Adrenal gland (tissue), 12 donors: ENCODE data around the gene CHTF8. TPM values are rescaled to one million over a fixed set of nuclear protein-coding genes. Genes with fewer than 3 reads are reported as not detected.

Experiments
- DNase-seq, 7 donors: peaks; one replicate each; pipeline ENCODE4 v3.0.0-alpha.2; 2019 to 2020
- H3K27ac ChIP-seq, 5 donors: fragments of 200-600 bp; sonication (generic) in 4 of 5; 1 replicate in 3 of 5; 2 replicates in 2 of 5; pipeline versions ENCODE4 v1.5.1 to v1.8.0; 2016 to 2020; ENCODE audit warnings: mild to moderate bottlenecking in 1 of 5
- H3K27me3 ChIP-seq: fragments of 200-600 bp; 2 replicates; pipeline ENCODE4 v1.8.0; 2021
- H3K36me3 ChIP-seq, 2 donors: fragments of 200-600 bp; replicated peaks in 1 of 2; 1 replicate in 1 of 2; 2 replicates in 1 of 2; pipeline versions ENCODE4 v1.5.1 to v1.8.0; 2018 to 2022
- H3K4me1 ChIP-seq, 2 donors: fragments of 200-600 bp; replicated peaks in 1 of 2; 1 replicate in 1 of 2; 2 replicates in 1 of 2; pipeline versions ENCODE4 v1.5.1 to v1.8.0; 2018 to 2021
- H3K4me3 ChIP-seq, 4 donors: fragments of 200-600 bp; sonication (generic) in 3 of 4; one replicate each; pipeline ENCODE4 v1.5.1; 2016 to 2018
- H3K9me3 ChIP-seq, 3 donors: fragments of 200-600 bp; sonication (generic) in 1 of 3; replicated peaks in 1 of 3; 1 replicate in 2 of 3; 2 replicates in 1 of 3; pipeline versions ENCODE4 v1.5.1 to v1.8.0; 2016 to 2021
- CTCF ChIP-seq, 6 experiments: fragments of 450-650 bp in 4 of 6; fragments of 200-600 bp in 2 of 6; sonication (generic) in 1 of 6; IDR thresholded peaks; 1 replicate in 5 of 6; 2 replicates in 1 of 6; pipeline versions ENCODE4 v1.5.1 to v1.8.0; 2016 to 2021; ENCODE audit warnings: antibody characterized with exemption in 6 of 6, mild to moderate bottlenecking in 2 of 6, moderate library complexity in 1 of 6
- POLR2A ChIP-seq, 2 donors: fragments of 450-650 bp; IDR thresholded peaks; one replicate each; pipeline ENCODE4 v1.6.1; 2017; ENCODE audit warnings: antibody characterized with exemption in 2 of 2, mild to moderate bottlenecking in 2 of 2, moderate library complexity in 1 of 2
- WGBS, 4 donors: extraction: QIAGEN DNeasy Blood & Tissue Kit in 2 of 4; methylation state at CpG; one replicate each; pipeline versions ENCODE4 v1.1.5 to v1.1.7; 2013 to 2017; 5-methylcytosine and 5-hydroxymethylcytosine counted together
- intact Hi-C, 2 donors: fragments of 100-400 bp; cut with DNase I; formaldehyde crosslinking; loops; one replicate each; pipeline versions ENCODE4 v1.14.1 to v1.15.0; 2022 to 2023
- polyA plus RNA-seq, 3 donors: library from polyadenylated mRNA; stranded (reverse); fragments of 200-250 nt in 2 of 3; fragments of 350-450 nt in 1 of 3; fragmentation: Illumina TruSeq in 1 of 3; extraction: RNeasy Lipid Tissue Mini Kit (QIAGEN cat#74804) in 1 of 3; gene quantifications; one replicate each; pipeline ENCODE4 v1.2.3, GENCODE V29; 2013 to 2014
- total RNA-seq, 9 donors: library from RNA; depleted of rRNA in 4 of 9; stranded (reverse); fragments of >200 nt in 4 of 9; fragments of 120-200 nt in 1 of 9; fragmentation: NEBNext Ultra II Directional in 1 of 9; extraction: Animal tissue kit (Norgen Biotek cat#: 25700) in 1 of 9; gene quantifications; one replicate each; pipeline versions ENCODE4 v1.1.0 to v1.2.4, GENCODE V29; 2013 to 2023
- donor health status: healthy with polysubstance abuse.
- donor health status: Bipolar disorder and iron deficiency.
- donor health status: DM: yes; HTN: yes; CAD: no.
- donor health status: DM: no; HTN: no; CAD: no.
- donor health status: DM: no; HTN: no; CAD: no.
- donor health status: DM: yes; HTN: yes; CAD: no.

Gene CHTF8
- total and polyA plus RNA-seq, 12 donors: 34.0 to 207 (median 81.7) TPM

GRCh38 chr16:69176033-69176800 lies 43.8 kb upstream of the CHTF8 start:
- WGBS, 4 donors: 90 to 97% (median 96%) methylated on average over 3 to 4 of the region's 4 CpGs
- no peak for DNase-seq
- no peak for TF ChIP-seq CTCF (IDR thresholded peaks at IDR 0.05)
- TF ChIP-seq POLR2A (IDR thresholded peaks at IDR 0.05): no peak
- intact Hi-C loops: no loop called here
- Histone ChIP-seq H3K4me3 (no peak overlapping the region), H3K9me3 (no peaks in the 10 kb centered on the region), H3K36me3 (no peaks in the 10 kb centered on the region), H3K27ac (no peak overlapping the region), H3K4me1 (peaks cover 22 to 46% of the 10 kb centered on the region in 2 donors), H3K27me3 (no peaks in the 10 kb centered on the region)

- peak in 1 of 7 donors; percentile 2 for DNase-seq
- no peaks in the 10 kb centered on the region for H3K9me3 ChIP-seq
- peaks cover 0 to 24% of the 10 kb centered on the region in 2 donors for H3K36me3 ChIP-seq
- intact Hi-C loops: no loop called here
- TF ChIP-seq CTCF (IDR thresholded peaks at IDR 0.05) (no peak), POLR2A (IDR thresholded peaks at IDR 0.05) (no peak)
- H3K4me3 ChIP-seq: no peak overlapping the region
- H3K27ac ChIP-seq: peak overlapping the region in 4 of 5 donors; percentile 32 to 82 (median 70)
- whole genome bisulfite sequencing, 4 donors: 44 to 52% (median 50%) methylated on average over 6 of the region's 6 CpGs
- no peaks in the 10 kb centered on the region for H3K27me3 ChIP-seq
- H3K4me1 ChIP-seq: peaks cover 11 to 28% of the 10 kb centered on the region in 2 donors
Observed at GRCh38 chr16:69171325-69172084, 39.1 kb upstream of the CHTF8 start.

- TF ChIP-seq CTCF (IDR thresholded peaks at IDR 0.05) (no peak), POLR2A (IDR thresholded peaks at IDR 0.05) (no peak)
- peaks cover 0 to 37% of the 10 kb centered on the region in 2 donors for H3K36me3 ChIP-seq
- DNase-seq: peak in 1 of 7 donors; percentile 25
- H3K27ac ChIP-seq: no peak overlapping the region
- no peaks in the 10 kb centered on the region for H3K9me3 ChIP-seq
- peaks cover 11 to 28% of the 10 kb centered on the region in 2 donors for H3K4me1 ChIP-seq
- 90 to 92% (median 91%) methylated on average over 6 of the region's 6 CpGs for WGBS, 4 donors
- no peak overlapping the region for H3K4me3 ChIP-seq
- intact Hi-C loops: no loop called here
- no peaks in the 10 kb centered on the region for H3K27me3 ChIP-seq
Observed at GRCh38 chr16:69169607-69170352, 37.4 kb upstream of the CHTF8 start.

- H3K27me3 ChIP-seq: no peaks in the 10 kb centered on the region
- WGBS, 4 donors: 85 to 98% (median 94%) methylated on average over 4 of the region's 4 CpGs
- no peaks in the 10 kb centered on the region for H3K9me3 ChIP-seq
- peaks cover 0 to 45% of the 10 kb centered on the region in 2 donors for H3K36me3 ChIP-seq
- H3K4me3 ChIP-seq: no peak overlapping the region
- intact Hi-C loops: no loop called here
- no peak overlapping the region for H3K27ac ChIP-seq
- DNase-seq: peak in 1 of 7 donors; percentile 11
- no peak for TF ChIP-seq CTCF (IDR thresholded peaks at IDR 0.05)
- TF ChIP-seq POLR2A (IDR thresholded peaks at IDR 0.05): no peak
- peaks cover 11 to 25% of the 10 kb centered on the region in 2 donors for H3K4me1 ChIP-seq
Observed at GRCh38 chr16:69169051-69169450, 36.7 kb upstream of the CHTF8 start.
